HCT116 (cell line): ENCODE data around the gene POU5F1.

Experiments
- MAX ChIP-seq: IDR thresholded peaks from 2 replicates; pipeline ENCODE4 v1.6.1; 2012
- POLR2A ChIP-seq: IDR thresholded peaks from 2 replicates; pipeline ENCODE4 v1.7.0; 2011; ENCODE audit warnings: borderline replicate concordance; ENCODE audit not compliant: insufficient read depth, insufficient read length; ENCODE audit errors: extremely low read depth
- POLR2AphosphoS5 ChIP-seq: IDR thresholded peaks from 2 replicates; pipeline ENCODE4 v1.6.1; 2011; ENCODE audit warnings: mild to moderate bottlenecking, low read depth, low read length, moderate library complexity
- SIN3A ChIP-seq: IDR thresholded peaks from 2 replicates; pipeline ENCODE4 v1.6.1; 2012; ENCODE audit warnings: low read depth
- ZNF274 ChIP-seq: fragments of 200-500 bp; sonication (Bioruptor generic); IDR thresholded peaks from 2 replicates; pipeline ENCODE4 v1.6.1; 2014; ENCODE audit warnings: mild to moderate bottlenecking, low read depth, low read length, inconsistent platforms
- TF ChIP-seq, protein P1 (sequence below), 3 experiments: fragments of 200-600 bp in 1 of 3; sonication (generic) in 1 of 3; IDR thresholded peaks in 2 of 3; conservative IDR thresholded peaks in 1 of 3; 2 replicates each; pipeline ENCODE4 v1.5.1; 2012 to 2017; ENCODE audit warnings: low read depth in 2 of 3, low read length in 2 of 3, antibody characterized with exemption in 1 of 3, borderline replicate concordance in 1 of 3, control low read depth in 1 of 3, mild to moderate bottlenecking in 1 of 3, mixed read lengths in 1 of 3, mixed run types in 1 of 3, moderate library complexity in 1 of 3; ENCODE audit not compliant: insufficient read depth in 1 of 3
- TF ChIP-seq, protein P2 (sequence below): IDR thresholded peaks from 2 replicates; pipeline ENCODE4 v1.6.1; 2012

- TF ChIP-seq SIN3A: no peak
- TF ChIP-seq, protein P1, sequence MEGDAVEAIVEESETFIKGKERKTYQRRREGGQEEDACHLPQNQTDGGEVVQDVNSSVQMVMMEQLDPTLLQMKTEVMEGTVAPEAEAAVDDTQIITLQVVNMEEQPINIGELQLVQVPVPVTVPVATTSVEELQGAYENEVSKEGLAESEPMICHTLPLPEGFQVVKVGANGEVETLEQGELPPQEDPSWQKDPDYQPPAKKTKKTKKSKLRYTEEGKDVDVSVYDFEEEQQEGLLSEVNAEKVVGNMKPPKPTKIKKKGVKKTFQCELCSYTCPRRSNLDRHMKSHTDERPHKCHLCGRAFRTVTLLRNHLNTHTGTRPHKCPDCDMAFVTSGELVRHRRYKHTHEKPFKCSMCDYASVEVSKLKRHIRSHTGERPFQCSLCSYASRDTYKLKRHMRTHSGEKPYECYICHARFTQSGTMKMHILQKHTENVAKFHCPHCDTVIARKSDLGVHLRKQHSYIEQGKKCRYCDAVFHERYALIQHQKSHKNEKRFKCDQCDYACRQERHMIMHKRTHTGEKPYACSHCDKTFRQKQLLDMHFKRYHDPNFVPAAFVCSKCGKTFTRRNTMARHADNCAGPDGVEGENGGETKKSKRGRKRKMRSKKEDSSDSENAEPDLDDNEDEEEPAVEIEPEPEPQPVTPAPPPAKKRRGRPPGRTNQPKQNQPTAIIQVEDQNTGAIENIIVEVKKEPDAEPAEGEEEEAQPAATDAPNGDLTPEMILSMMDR (IDR thresholded peaks at IDR 0.05 in 2 of 3, conservative IDR thresholded peaks at IDR 0.05 in 1 of 3; ENCODE audit: borderline replicate concordance in 1 of 3, insufficient read depth in 1 of 3, low read depth in 2 of 3, low read length in 2 of 3): no peak
- no peak for TF ChIP-seq POLR2AphosphoS5
- no peak for TF ChIP-seq POLR2A
- TF ChIP-seq MAX: no peak
- TF ChIP-seq ZNF274: no peak
- TF ChIP-seq, protein P2, sequence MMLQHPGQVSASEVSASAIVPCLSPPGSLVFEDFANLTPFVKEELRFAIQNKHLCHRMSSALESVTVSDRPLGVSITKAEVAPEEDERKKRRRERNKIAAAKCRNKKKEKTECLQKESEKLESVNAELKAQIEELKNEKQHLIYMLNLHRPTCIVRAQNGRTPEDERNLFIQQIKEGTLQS: no peak
Observed at GRCh38 chr6:31180500-31180899, 10.0 kb upstream of the POU5F1 start.
